Uterus (tissue), 4 donors: ENCODE data around the gene KCNQ1. TPM values are rescaled to one million over a fixed set of nuclear protein-coding genes. Genes with fewer than 3 reads are reported as not detected.

Experiments used
- DNase-seq, 2 donors: peaks; one replicate each; pipeline ENCODE4 v3.0.0-alpha.2; 2019 to 2020
- H3K27ac ChIP-seq, 2 donors: fragments of 200-600 bp; sonication (generic); 1 replicate in 1 of 2; 2 replicates in 1 of 2; pipeline ENCODE4 v1.5.1; 2016 to 2018
- H3K27me3 ChIP-seq, 2 donors: fragments of 200-600 bp; sonication (generic); one replicate each; pipeline ENCODE4 v1.5.1; 2018 to 2019; ENCODE audit warnings: control low read depth in 1 of 2
- H3K36me3 ChIP-seq, 2 donors: fragments of 200-600 bp; sonication (generic); one replicate each; pipeline ENCODE4 v1.5.1; 2019; ENCODE audit warnings: control low read depth in 1 of 2
- H3K4me1 ChIP-seq, 2 donors: fragments of 200-600 bp; sonication (generic); one replicate each; pipeline ENCODE4 v1.5.1; 2018 to 2019; ENCODE audit warnings: control low read depth in 1 of 2
- H3K4me3 ChIP-seq, 2 donors: fragments of 200-600 bp; sonication (generic); 1 replicate in 1 of 2; 2 replicates in 1 of 2; pipeline ENCODE4 v1.5.1; 2018 to 2019; ENCODE audit warnings: mild to moderate bottlenecking in 1 of 2
- H3K9me3 ChIP-seq, 2 donors: fragments of 200-600 bp; sonication (generic); one replicate each; pipeline ENCODE4 v1.5.1; 2019; ENCODE audit warnings: control low read depth in 1 of 2
- POLR2A ChIP-seq, 2 donors: fragments of 450-650 bp; IDR thresholded peaks; one replicate each; pipeline ENCODE4 v1.6.1; 2016; ENCODE audit warnings: antibody characterized with exemption in 2 of 2, mild to moderate bottlenecking in 1 of 2, moderate library complexity in 1 of 2
- intact Hi-C: fragments of 100-400 bp; cut with DNase I; formaldehyde crosslinking; loops from one replicate; pipeline ENCODE4 v1.15.1; 2023; ENCODE audit warnings: low total_unique reads
- total RNA-seq, 4 donors: library from RNA; depleted of rRNA in 3 of 4; stranded (reverse); fragments of >200 nt in 3 of 4; gene quantifications; one replicate each; pipeline versions ENCODE4 v1.1.0 to v1.2.4, GENCODE V29; 2014 to 2023
- TF ChIP-seq, protein P1 (sequence below), 4 experiments: fragments of 200-600 bp in 2 of 4; fragments of 450-650 bp in 2 of 4; sonication (generic) in 2 of 4; IDR thresholded peaks; one replicate each; pipeline ENCODE4 v1.5.1; 2016 to 2019; ENCODE audit warnings: antibody characterized with exemption in 4 of 4, mild to moderate bottlenecking in 2 of 4, moderate library complexity in 1 of 4
- donor health status: DM: yes; HTN: yes; CAD: no.

Gene KCNQ1
- total RNA-seq, 4 donors from 2014 or later, result 2.6 to 10.4 (median 5.4) TPM

DNA sequence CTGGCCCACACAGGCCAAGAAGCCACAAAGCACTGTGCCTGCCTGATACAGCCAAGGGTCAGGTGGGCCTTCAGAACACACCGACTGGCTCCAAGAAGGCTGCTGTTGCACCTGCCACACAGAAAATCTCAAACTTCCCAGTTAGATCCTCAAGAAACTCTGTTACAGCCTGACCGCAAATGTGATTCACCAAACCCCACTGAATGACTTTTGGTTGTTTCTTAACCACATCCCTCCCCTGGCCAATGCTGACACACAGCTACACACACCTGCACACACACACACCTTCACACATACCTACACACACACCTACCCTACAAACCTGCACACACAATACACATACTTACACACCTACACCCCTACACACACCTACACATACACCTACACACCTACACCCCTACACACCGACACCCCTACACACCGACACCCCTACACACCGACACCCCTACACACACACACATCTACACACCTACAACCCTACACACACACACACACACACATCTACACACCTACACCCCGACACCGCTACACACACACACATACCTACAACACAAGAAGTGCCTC is 409.3 kb downstream of the KCNQ1 start:
- Histone ChIP-seq H3K9me3 (no peaks in the 10 kb centered on the region), H3K4me1 (no peaks in the 10 kb centered on the region), H3K36me3 (no peaks in the 10 kb centered on the region), H3K27me3 (no peaks in the 10 kb centered on the region), H3K4me3 (no peak overlapping the region), H3K27ac (no peak overlapping the region)
- DNase-seq, result no peak
- intact Hi-C loops, result no loop called here
- TF ChIP-seq POLR2A (IDR thresholded peaks at IDR 0.05), result no peak
- TF ChIP-seq, protein P1, sequence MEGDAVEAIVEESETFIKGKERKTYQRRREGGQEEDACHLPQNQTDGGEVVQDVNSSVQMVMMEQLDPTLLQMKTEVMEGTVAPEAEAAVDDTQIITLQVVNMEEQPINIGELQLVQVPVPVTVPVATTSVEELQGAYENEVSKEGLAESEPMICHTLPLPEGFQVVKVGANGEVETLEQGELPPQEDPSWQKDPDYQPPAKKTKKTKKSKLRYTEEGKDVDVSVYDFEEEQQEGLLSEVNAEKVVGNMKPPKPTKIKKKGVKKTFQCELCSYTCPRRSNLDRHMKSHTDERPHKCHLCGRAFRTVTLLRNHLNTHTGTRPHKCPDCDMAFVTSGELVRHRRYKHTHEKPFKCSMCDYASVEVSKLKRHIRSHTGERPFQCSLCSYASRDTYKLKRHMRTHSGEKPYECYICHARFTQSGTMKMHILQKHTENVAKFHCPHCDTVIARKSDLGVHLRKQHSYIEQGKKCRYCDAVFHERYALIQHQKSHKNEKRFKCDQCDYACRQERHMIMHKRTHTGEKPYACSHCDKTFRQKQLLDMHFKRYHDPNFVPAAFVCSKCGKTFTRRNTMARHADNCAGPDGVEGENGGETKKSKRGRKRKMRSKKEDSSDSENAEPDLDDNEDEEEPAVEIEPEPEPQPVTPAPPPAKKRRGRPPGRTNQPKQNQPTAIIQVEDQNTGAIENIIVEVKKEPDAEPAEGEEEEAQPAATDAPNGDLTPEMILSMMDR (IDR thresholded peaks at IDR 0.05), result no peak

DNA sequence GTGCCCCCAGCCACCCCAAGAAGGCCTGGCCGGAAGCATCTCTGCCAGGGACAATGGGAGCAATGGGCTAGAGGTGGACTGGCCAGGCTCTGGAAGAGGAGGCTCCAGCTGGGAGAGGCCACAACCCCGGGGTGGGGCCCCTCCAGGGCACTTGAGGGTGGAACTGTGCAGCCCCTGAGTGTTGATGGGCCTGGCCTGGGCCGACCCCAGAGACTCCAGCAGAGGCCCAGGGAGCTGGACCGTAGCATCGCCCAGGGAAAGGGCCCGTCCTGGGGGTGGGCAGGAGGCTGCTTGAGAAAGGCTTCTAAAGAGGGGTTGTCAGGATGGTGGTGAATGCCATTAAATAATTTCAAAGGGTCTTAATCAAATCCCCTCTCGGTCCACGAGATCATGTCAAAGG is 410.4 kb downstream of the KCNQ1 start:
- intact Hi-C loops, result no loop called here
- Histone ChIP-seq H3K36me3 (no peaks in the 10 kb centered on the region), H3K9me3 (no peaks in the 10 kb centered on the region), H3K4me3 (no peak overlapping the region), H3K4me1 (no peaks in the 10 kb centered on the region), H3K27ac (no peak overlapping the region), H3K27me3 (no peaks in the 10 kb centered on the region)
- no peak for DNase-seq
- TF ChIP-seq, protein P1 (IDR thresholded peaks at IDR 0.05), result no peak
- TF ChIP-seq POLR2A (IDR thresholded peaks at IDR 0.05), result no peak

DNA sequence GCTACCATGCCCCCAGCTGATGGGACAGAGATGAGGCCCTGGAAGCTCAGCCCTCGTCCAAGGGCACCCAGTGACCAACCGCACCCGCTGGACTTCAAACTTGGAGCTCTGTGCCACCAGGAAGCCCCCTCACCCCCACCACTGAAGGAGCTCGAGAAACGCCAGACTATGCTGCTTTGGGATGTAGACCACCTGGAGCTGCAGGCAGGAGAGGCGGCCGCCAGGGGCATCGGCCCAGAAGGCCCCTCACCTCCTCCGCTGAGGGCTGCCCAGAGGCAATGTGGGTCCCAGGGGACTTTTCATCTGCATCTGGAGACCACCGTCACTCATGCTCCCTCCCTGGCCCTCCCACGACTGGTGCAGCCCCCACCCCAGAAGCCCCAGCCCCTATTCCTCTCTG is 412.5 kb downstream of the KCNQ1 start:
- TF ChIP-seq, protein P1 (IDR thresholded peaks at IDR 0.05), result no peak
- no peak for TF ChIP-seq POLR2A (IDR thresholded peaks at IDR 0.05)
- no peak for DNase-seq
- intact Hi-C loops, result no loop called here

DNA sequence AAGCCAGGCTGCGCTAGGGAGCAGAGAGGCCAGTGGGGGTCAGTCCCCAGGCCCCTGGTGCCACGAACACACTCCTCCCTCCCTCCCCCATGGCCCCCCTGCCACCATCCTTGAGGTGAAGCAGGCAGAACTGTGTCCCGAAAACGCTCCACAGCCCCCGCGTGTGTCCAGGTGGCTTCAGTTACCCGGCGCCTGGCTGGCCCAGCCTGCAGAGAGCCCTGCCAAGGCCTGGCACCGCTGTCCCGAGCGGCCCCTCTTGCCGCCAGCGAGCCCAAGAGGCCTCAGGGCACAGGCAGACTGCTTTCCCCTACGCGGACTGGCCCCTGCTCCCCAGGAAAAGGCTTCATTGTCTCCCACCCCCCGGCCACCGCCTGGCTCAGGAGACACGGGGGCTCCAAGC is 413.1 kb downstream of the KCNQ1 start:
- Histone ChIP-seq H3K4me1 (peaks cover 0 to 4% of the 10 kb centered on the region in 2 donors), H3K27me3 (no peaks in the 10 kb centered on the region), H3K4me3 (no peak overlapping the region), H3K36me3 (no peaks in the 10 kb centered on the region), H3K9me3 (no peaks in the 10 kb centered on the region), H3K27ac (no peak overlapping the region)
- intact Hi-C loops, result no loop called here
- TF ChIP-seq, protein P1 (IDR thresholded peaks at IDR 0.05), result no peak
- TF ChIP-seq POLR2A (IDR thresholded peaks at IDR 0.05), result no peak
- DNase-seq, result no peak

More for the DNA sequence above, 412.5 kb downstream of the KCNQ1 start:
- no peaks in the 10 kb centered on the region for H3K36me3 ChIP-seq
- H3K27ac ChIP-seq, result no peak overlapping the region
- peaks cover 0 to 2% of the 10 kb centered on the region in 2 donors for H3K4me1 ChIP-seq
- H3K9me3 ChIP-seq, result no peaks in the 10 kb centered on the region
- no peak overlapping the region for H3K4me3 ChIP-seq
- no peaks in the 10 kb centered on the region for H3K27me3 ChIP-seq

DNA sequence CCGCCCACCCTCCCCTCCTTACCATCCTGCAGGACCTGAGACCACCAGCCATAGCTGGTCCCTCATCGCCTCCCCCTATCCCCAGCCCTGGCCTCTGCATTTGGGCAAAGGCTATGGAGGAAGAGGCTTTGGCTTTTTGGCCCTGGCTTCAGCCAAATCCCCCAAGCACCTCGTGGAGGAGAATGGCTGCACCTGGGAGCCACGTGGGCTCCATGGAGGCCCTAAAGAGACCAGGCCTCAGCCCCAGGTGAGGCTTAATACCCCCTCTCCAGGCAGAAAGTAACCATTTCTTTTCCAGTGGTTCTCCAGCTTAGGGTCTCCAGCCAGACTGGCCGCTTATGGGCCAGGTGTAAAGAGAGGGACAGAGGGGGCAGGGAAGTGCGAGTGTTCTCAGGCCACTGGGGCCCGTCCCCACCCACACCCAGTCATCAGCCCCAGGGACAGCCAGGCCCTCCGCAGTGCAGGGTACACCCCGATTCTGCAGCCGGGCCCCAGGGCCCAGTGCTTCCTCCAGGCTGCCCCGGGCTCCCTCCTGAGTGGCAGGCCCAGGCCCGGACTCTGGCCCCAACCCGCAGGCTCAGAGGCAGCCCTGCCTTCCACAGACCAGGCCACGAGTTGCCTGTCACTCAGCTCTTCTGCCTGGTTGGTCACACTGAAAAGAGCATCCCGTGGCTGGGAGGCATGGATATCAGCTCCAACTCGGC is 414.3 kb downstream of the KCNQ1 start:
- Histone ChIP-seq H3K36me3 (no peaks in the 10 kb centered on the region), H3K27me3 (no peaks in the 10 kb centered on the region), H3K9me3 (no peaks in the 10 kb centered on the region), H3K4me1 (peaks cover 0 to 4% of the 10 kb centered on the region in 2 donors), H3K27ac (no peak overlapping the region), H3K4me3 (no peak overlapping the region)
- intact Hi-C loops, result no loop called here
- no peak for DNase-seq
- no peak for TF ChIP-seq POLR2A (IDR thresholded peaks at IDR 0.05)
- TF ChIP-seq, protein P1 (IDR thresholded peaks at IDR 0.05), result no peak
